ENCODE measurements around the gene PCDHGA9.
"Not testable (repeated sequence)": the region's sequence is repeated elsewhere in the genome, so short reads cannot be mapped to it uniquely, and the experiment has no call there.

PCDHGA9 gene

GRCh38 chr5:141407790-141408505, 5.4 kb downstream of the PCDHGA9 start, which contains the start of gene PCDHGB6:
Gene PCDHGB6, plus strand, starts transcription at chr5:141408021. Its CDS starts 182 bp downstream, at chr5:141408203.
- H3K4me3 ChIP-seq (replicated peaks in 1 of 2; ENCODE audit: low read depth in 2 of 2, low read length in 2 of 2), result peak within 1 kb of the TSS; percentile 8 to 44
- peak; percentile 56 to 65 for DNase-seq (ENCODE audit: low read depth in 2 of 2)
- TF ChIP-seq CTCF (IDR thresholded peaks at IDR 0.05; ENCODE audit: low read depth, low read length), result peak; percentile 65

- TF ChIP-seq CTCF (IDR thresholded peaks at IDR 0.05; ENCODE audit: low read depth, low read length), result no peak
- DNase-seq (ENCODE audit: low read depth in 2 of 2), result no peak
- no peak overlapping the region for H3K4me3 ChIP-seq (replicated peaks in 1 of 2; ENCODE audit: low read depth in 2 of 2, low read length in 2 of 2)
Measured at GRCh38 chr5:141409598-141410306, 7.2 kb downstream of the PCDHGA9 start.

GRCh38 chr5:141411575-141411974, 9.0 kb downstream of the PCDHGA9 start:
- no peak for DNase-seq (ENCODE audit: low read depth in 2 of 2)
- no peak for TF ChIP-seq CTCF (IDR thresholded peaks at IDR 0.05; ENCODE audit: low read depth, low read length)
- no peak overlapping the region for H3K4me3 ChIP-seq (replicated peaks in 1 of 2; ENCODE audit: low read depth in 2 of 2, low read length in 2 of 2)

GRCh38 chr5:141412854-141413539, 10.4 kb downstream of the PCDHGA9 start, which contains the start of gene PCDHGA10:
Gene PCDHGA10, plus strand, starts transcription at chr5:141412987. Its CDS starts 189 bp downstream, at chr5:141413176.
- TF ChIP-seq CTCF (IDR thresholded peaks at IDR 0.05; ENCODE audit: low read depth, low read length), result peak; percentile 68
- peak; percentile 73 to 81 for DNase-seq (ENCODE audit: low read depth in 2 of 2)
- H3K4me3 ChIP-seq (replicated peaks in 1 of 2; ENCODE audit: low read depth in 2 of 2, low read length in 2 of 2), result peak within 1 kb of the TSS; percentile 11 to 44

GRCh38 chr5:141413540-141414069, 11.0 kb downstream of the PCDHGA9 start:
- peak overlapping the region in 1 of 2 donors; percentile 44 for H3K4me3 ChIP-seq (replicated peaks in 1 of 2; ENCODE audit: low read depth in 2 of 2, low read length in 2 of 2)
- no peak for TF ChIP-seq CTCF (IDR thresholded peaks at IDR 0.05; ENCODE audit: low read depth, low read length)

GRCh38 chr5:141414548-141415274, 12.1 kb downstream of the PCDHGA9 start:
- not testable (repeated sequence) for DNase-seq (ENCODE audit: low read depth in 2 of 2); H3K4me3 ChIP-seq (replicated peaks in 1 of 2; ENCODE audit: low read depth in 2 of 2, low read length in 2 of 2)

More at GRCh38 chr5:141413540-141414069, 11.0 kb downstream of the PCDHGA9 start:
- DNase-seq (ENCODE audit: low read depth in 2 of 2), result no peak

GRCh38 chr5:141415275-141415618, 12.7 kb downstream of the PCDHGA9 start:
- not testable (repeated sequence) for DNase-seq (ENCODE audit: low read depth in 2 of 2); H3K4me3 ChIP-seq (replicated peaks in 1 of 2; ENCODE audit: low read depth in 2 of 2, low read length in 2 of 2)

Measured in cardiac fibroblast (primary cell).